ENCODE measurements around the gene LFNG.

Gene LFNG

DNA sequence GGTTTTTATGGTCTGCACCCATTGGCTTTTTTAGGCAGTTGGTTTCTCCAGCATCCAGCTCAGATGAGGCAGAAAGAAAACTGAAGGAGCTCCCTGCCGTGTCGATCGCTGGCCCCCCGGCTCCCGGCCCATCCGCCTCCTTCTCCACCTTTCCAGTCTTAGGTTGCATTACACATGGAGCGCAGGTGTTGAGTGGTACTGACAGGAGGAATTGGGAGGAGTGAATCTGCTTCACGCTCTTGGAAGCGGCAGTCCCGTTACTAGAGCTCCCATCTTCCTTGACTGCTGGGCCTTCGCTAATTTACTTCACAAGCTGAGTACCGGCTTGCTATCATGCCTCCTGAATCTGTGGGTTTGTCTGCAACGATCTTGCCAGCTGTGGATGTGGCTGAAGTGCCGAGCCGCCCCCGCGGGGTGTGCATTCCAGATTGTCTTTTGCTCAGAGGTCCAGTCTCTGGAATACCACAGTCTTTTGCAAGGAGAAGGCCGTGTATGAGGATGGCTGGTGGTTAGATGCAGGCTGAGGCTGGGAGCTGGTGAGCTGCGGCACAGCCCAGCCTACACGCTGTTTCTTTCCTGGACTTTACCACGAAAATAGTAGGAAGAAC lies 56.3 kb downstream of the LFNG start:
- H3K36me3 ChIP-seq (ENCODE audit: insufficient read depth, low read depth, low read length) = no peaks in the 10 kb centered on the region
- H3K9ac ChIP-seq (ENCODE audit: low read depth, low read length) = no peak overlapping the region
- H3K4me3 ChIP-seq (ENCODE audit: low read length) = no peak overlapping the region
- no peak overlapping the region for H3K27ac ChIP-seq (ENCODE audit: low read length)
- H3K27me3 ChIP-seq (ENCODE audit: insufficient read depth, low read length) = no peaks in the 10 kb centered on the region
- H3K4me1 ChIP-seq (ENCODE audit: insufficient read depth, low read length) = no peaks in the 10 kb centered on the region
- H3K9me3 ChIP-seq (ENCODE audit: insufficient read depth, low read depth, low read length) = no peaks in the 10 kb centered on the region

DNA sequence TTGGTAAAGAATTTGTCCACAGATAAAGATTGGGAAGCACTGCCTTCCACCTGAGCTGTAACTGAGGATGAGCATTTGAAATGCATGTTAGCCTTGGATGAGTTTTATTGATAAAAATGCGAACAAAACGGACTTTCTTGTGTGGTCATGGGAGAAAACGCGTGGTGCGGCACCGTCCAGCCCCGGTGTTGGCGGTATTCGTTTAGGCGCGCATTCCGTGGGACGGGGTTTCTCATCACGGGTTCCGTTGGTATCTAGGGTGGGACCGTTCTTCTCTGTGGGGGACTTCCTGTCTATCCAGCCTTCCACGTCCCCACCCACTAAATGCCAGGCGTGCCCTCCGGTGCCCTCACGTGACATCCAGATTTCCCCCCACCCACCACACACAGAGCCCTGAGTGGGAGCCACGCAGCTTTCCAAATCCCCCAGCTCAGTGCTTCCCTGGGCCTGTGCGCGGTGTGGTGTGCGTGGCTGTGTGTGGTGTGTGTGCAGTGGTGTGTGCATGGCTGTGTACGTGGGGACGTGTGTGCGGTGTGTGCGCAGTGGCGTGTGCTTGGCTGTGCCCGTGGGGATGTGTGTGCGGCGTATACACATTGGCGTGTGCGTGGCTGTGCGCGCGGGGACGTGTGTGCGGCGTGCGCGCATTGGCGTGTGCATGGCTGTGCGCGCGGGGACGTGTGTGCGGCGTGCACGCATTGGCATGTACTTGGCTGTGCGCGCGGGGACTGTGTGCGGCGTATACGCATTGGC lies 57.3 kb downstream of the LFNG start:
- H3K9ac ChIP-seq (ENCODE audit: low read depth, low read length) = no peak overlapping the region
- H3K27ac ChIP-seq (ENCODE audit: low read length) = no peak overlapping the region

More for the DNA sequence above, 57.3 kb downstream of the LFNG start:
- Histone ChIP-seq H3K36me3 (ENCODE audit: insufficient read depth, low read depth, low read length) (no peaks in the 10 kb centered on the region), H3K9me3 (ENCODE audit: insufficient read depth, low read depth, low read length) (no peaks in the 10 kb centered on the region), H3K4me3 (ENCODE audit: low read length) (no peak overlapping the region), H3K4me1 (ENCODE audit: insufficient read depth, low read length) (no peaks in the 10 kb centered on the region), H3K27me3 (ENCODE audit: insufficient read depth, low read length) (no peaks in the 10 kb centered on the region)
